ENCODE data around the gene HMCN1.

The HMCN1 gene

GRCh38 chr1:186194107-186194756 is 460.0 kb downstream of the HMCN1 start:
- TF ChIP-seq BACH2 (CRISPR knock-in tag; IDR thresholded peaks at IDR 0.05; ENCODE audit: borderline replicate concordance) (no peak), PPARA (CRISPR knock-in tag; IDR thresholded peaks at IDR 0.05; ENCODE audit: borderline replicate concordance) (no peak)
- ATAC-seq = no peak

DNA sequence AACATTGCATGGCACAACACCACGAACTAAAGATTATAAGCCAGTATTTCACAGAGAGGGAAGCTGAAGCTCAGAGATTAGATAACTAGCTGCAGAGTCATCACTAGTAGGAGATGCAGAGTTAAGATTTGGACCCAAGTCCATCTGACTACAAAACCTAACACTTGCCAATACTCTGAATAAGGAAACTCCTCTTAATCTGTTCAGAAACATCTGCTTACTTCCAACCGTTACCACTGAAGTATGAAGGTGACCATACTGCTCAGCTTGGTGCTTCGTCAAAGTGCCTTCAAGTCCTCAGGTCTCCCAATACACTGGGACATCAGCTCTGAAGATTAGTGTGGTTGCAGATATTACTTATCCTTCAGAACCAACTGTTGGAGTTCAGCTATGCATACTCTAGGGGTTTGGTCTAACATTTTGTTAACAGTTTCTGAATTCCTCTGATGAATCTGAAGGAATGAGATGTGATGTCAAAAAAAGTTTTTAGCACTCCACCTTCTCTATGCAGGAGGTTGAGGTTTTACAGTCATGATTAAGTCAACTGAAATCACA is 461.3 kb downstream of the HMCN1 start:
- ATAC-seq = no peak
- TF ChIP-seq ZC3H10 (CRISPR knock-in tag; IDR thresholded peaks at IDR 0.05) (no peak), SNAI2 (CRISPR knock-in tag; IDR thresholded peaks at IDR 0.05) (no peak), RARB (CRISPR knock-in tag; IDR thresholded peaks at IDR 0.05) (no peak), PATZ1 (CRISPR knock-in tag; IDR thresholded peaks at IDR 0.05; ENCODE audit: borderline replicate concordance) (no peak), ZNF8 (CRISPR knock-in tag; IDR thresholded peaks at IDR 0.05) (no peak), ESRRG (CRISPR knock-in tag; IDR thresholded peaks at IDR 0.05) (no peak), GLIS3 (CRISPR knock-in tag; IDR thresholded peaks at IDR 0.05) (no peak)
- TF ChIP-seq, protein P1, sequence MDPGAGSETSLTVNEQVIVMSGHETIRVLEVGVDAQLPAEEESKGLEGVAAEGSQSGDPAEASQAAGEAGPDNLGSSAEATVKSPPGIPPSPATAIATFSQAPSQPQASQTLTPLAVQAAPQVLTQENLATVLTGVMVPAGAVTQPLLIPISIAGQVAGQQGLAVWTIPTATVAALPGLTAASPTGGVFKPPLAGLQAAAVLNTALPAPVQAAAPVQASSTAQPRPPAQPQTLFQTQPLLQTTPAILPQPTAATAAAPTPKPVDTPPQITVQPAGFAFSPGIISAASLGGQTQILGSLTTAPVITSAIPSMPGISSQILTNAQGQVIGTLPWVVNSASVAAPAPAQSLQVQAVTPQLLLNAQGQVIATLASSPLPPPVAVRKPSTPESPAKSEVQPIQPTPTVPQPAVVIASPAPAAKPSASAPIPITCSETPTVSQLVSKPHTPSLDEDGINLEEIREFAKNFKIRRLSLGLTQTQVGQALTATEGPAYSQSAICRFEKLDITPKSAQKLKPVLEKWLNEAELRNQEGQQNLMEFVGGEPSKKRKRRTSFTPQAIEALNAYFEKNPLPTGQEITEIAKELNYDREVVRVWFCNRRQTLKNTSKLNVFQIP (CRISPR knock-in tag; IDR thresholded peaks at IDR 0.05; ENCODE audit: borderline replicate concordance, low read depth) = no peak
- TF ChIP-seq, protein P2, sequence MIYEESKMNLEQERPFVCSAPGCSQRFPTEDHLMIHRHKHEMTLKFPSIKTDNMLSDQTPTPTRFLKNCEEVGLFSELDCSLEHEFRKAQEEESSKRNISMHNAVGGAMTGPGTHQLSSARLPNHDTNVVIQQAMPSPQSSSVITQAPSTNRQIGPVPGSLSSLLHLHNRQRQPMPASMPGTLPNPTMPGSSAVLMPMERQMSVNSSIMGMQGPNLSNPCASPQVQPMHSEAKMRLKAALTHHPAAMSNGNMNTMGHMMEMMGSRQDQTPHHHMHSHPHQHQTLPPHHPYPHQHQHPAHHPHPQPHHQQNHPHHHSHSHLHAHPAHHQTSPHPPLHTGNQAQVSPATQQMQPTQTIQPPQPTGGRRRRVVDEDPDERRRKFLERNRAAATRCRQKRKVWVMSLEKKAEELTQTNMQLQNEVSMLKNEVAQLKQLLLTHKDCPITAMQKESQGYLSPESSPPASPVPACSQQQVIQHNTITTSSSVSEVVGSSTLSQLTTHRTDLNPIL (CRISPR knock-in tag; IDR thresholded peaks at IDR 0.05; ENCODE audit: low read depth) = no peak

DNA sequence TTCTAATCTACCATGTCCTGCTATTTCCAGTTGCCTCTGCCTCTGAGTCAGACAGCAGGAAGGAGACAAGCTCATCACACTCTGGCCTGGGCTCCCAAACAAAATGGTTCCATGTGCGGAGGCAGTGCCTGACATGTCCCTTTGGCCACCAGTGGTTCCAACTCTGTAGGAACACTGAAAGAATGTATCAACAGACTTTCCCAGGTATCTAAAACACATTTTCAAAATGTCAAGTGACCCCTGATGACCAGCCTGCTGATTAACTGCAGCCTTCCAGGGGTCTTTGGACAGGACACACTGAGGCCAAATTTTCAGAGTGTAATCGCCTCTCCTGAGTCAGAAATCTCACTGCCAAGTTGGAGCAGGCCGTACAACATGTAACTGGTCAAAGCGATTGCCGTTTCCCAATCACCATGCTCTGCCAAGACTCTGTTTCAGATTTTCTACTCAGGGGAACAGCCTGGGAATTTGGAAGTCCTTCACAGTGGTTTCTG is 468.1 kb downstream of the HMCN1 start:
- no peak for ATAC-seq
- TF ChIP-seq PATZ1 (CRISPR knock-in tag; IDR thresholded peaks at IDR 0.05; ENCODE audit: borderline replicate concordance) (no peak), ZNF70 (CRISPR knock-in tag; IDR thresholded peaks at IDR 0.05) (no peak), SNAI2 (CRISPR knock-in tag; IDR thresholded peaks at IDR 0.05) (no peak), RARB (CRISPR knock-in tag; IDR thresholded peaks at IDR 0.05) (no peak), ESRRG (CRISPR knock-in tag; IDR thresholded peaks at IDR 0.05) (no peak), ISL1 (CRISPR knock-in tag; IDR thresholded peaks at IDR 0.05) (no peak), ZC3H10 (CRISPR knock-in tag; IDR thresholded peaks at IDR 0.05) (no peak), PPARA (CRISPR knock-in tag; IDR thresholded peaks at IDR 0.05; ENCODE audit: borderline replicate concordance) (no peak)

GRCh38 chr1:186202776-186203175 is 468.6 kb downstream of the HMCN1 start:
- ATAC-seq = no peak
- TF ChIP-seq ZC3H10 (CRISPR knock-in tag; IDR thresholded peaks at IDR 0.05) (no peak), ESRRG (CRISPR knock-in tag; IDR thresholded peaks at IDR 0.05) (no peak), ZFP3 (CRISPR knock-in tag; IDR thresholded peaks at IDR 0.05) (no peak), CSDC2 (CRISPR knock-in tag; IDR thresholded peaks at IDR 0.05) (no peak), PPARA (CRISPR knock-in tag; IDR thresholded peaks at IDR 0.05; ENCODE audit: borderline replicate concordance) (no peak), PATZ1 (CRISPR knock-in tag; IDR thresholded peaks at IDR 0.05; ENCODE audit: borderline replicate concordance) (no peak), TOX (CRISPR knock-in tag; IDR thresholded peaks at IDR 0.05; ENCODE audit: borderline replicate concordance) (no peak), GLIS3 (CRISPR knock-in tag; IDR thresholded peaks at IDR 0.05) (no peak), RARB (CRISPR knock-in tag; IDR thresholded peaks at IDR 0.05) (no peak)
- TF ChIP-seq, protein P2 (CRISPR knock-in tag; IDR thresholded peaks at IDR 0.05; ENCODE audit: low read depth) = no peak
- TF ChIP-seq, protein P1 (CRISPR knock-in tag; IDR thresholded peaks at IDR 0.05; ENCODE audit: borderline replicate concordance, low read depth) = no peak
